A549 (cell line): ENCODE measurements around the gene MINDY3. TPM values are rescaled to one million over a fixed set of nuclear protein-coding genes. Genes with fewer than 3 reads are reported as not detected.

ENCODE experiments used
- ATAC-seq, 2 experiments: fragments of 200-7000 bp in 1 of 2; fragments of >200 bp in 1 of 2; cut with Nextera tagmentation in 1 of 2; cut with Tn5 transposase in 1 of 2; 3 replicates each; pipeline versions ENCODE4 v1.8.0 to v1.9.1; 2018 to 2020; ENCODE audit warnings: mild to moderate bottlenecking in 1 of 2, moderate library complexity in 1 of 2
- CTCF ChIA-PET: fragments of 300-600 bp; sonication (Branson Sonifier 250); formaldehyde crosslinking; extraction: SDS; loops from one replicate; lab custom pipeline; 2021; ENCODE audit warnings: antibody characterized with exemption, inconsistent platforms; lab: Yijun Ruan, JAX
- POLR2A ChIA-PET: fragments of 350-600 bp; formaldehyde crosslinking; extraction: SDS; loops from one replicate; lab custom pipeline; 2021; ENCODE audit warnings: antibody characterized with exemption, inconsistent platforms; lab: Yijun Ruan, JAX
- DNase-seq, 2 experiments: peaks; one replicate each; pipeline versions ENCODE4 v3.0.0 to v3.0.0-alpha.2; 2011 to 2016; ENCODE audit warnings: low read depth in 1 of 2, low spot score in 1 of 2
- FAIRE-seq: peaks from 2 replicates; lab custom pipeline; 2011; peaks lifted over from hg19 to GRCh38; lab: Jason Lieb, UNC
- H3K27ac ChIP-seq, 2 experiments: fragments of >200 bp; sonication (Bioruptor Twin); formaldehyde crosslinking; 3 replicates each; pipeline ENCODE4 v1.5.1; 2016 to 2017
- H3K4me1 ChIP-seq: fragments of >200 bp; sonication (Bioruptor Twin); formaldehyde crosslinking; 3 replicates; pipeline ENCODE4 v1.6.1; 2016
- H3K4me2 ChIP-seq: fragments of >200 bp; sonication (Bioruptor Twin); formaldehyde crosslinking; 3 replicates; pipeline ENCODE4 v1.6.1; 2016
- H3K4me3 ChIP-seq: fragments of >200 bp; sonication (Bioruptor Twin); formaldehyde crosslinking; 3 replicates; pipeline ENCODE4 v1.5.1; 2016
- H3K9me3 ChIP-seq: fragments of >200 bp; sonication (Bioruptor Twin); formaldehyde crosslinking; 3 replicates; pipeline ENCODE4 v1.6.1; 2016
- BCL3 ChIP-seq: fragments of >200 bp; sonication (Bioruptor Twin); formaldehyde crosslinking; IDR thresholded peaks from 3 replicates; pipeline ENCODE4 v1.6.1; 2016
- CBX8 ChIP-seq: fragments of 200-600 bp; sonication (generic); IDR thresholded peaks from 2 replicates; pipeline ENCODE4 v1.6.1; 2016
- CEBPB ChIP-seq, 2 experiments: fragments of >200 bp in 1 of 2; sonication (Bioruptor Twin) in 1 of 2; formaldehyde crosslinking in 1 of 2; IDR thresholded peaks; 2 replicates each; pipeline ENCODE4 v1.6.1; 2012 to 2016
- CHD4 ChIP-seq: fragments of 200-600 bp; sonication (generic); IDR thresholded peaks from 2 replicates; pipeline ENCODE4 v1.6.1; 2016; ENCODE audit warnings: antibody characterized with exemption, mild to moderate bottlenecking, borderline replicate concordance
- EP300 ChIP-seq, 2 experiments: fragments of >200 bp; sonication (Bioruptor Twin); formaldehyde crosslinking; IDR thresholded peaks; 2 replicates in 1 of 2; 3 replicates in 1 of 2; pipeline ENCODE4 v1.6.1; 2016 to 2017
- ESRRA ChIP-seq: fragments of 150-350 bp; IDR thresholded peaks from 2 replicates; pipeline ENCODE4 v1.6.1; 2014; ENCODE audit warnings: mild to moderate bottlenecking, low read length, borderline replicate concordance
- FOSL2 ChIP-seq, 2 experiments: fragments of 450-650 bp in 1 of 2; fragments of >200 bp in 1 of 2; sonication (Bioruptor Twin) in 1 of 2; formaldehyde crosslinking; IDR thresholded peaks; 2 replicates each; pipeline versions ENCODE4 v1.5.0 to v1.6.1; 2016 to 2020; ENCODE audit warnings: mild to moderate bottlenecking in 1 of 2, moderate library complexity in 1 of 2
- FOXS1 ChIP-seq: fragments of 250-450 bp; sonication (Bioruptor Pico); IDR thresholded peaks from 2 replicates; pipeline ENCODE4 v1.5.0; 2020; ENCODE audit warnings: mild to moderate bottlenecking, moderate library complexity
- GATA3 ChIP-seq: IDR thresholded peaks from 2 replicates; pipeline ENCODE4 v1.6.1; 2012; ENCODE audit warnings: borderline replicate concordance
- HDAC2 ChIP-seq: fragments of 200-600 bp; sonication (generic); IDR thresholded peaks from 2 replicates; pipeline ENCODE4 v1.6.1; 2016
- HES2 ChIP-seq: fragments of >200 bp; sonication (Bioruptor Twin); formaldehyde crosslinking; IDR thresholded peaks from 2 replicates; pipeline ENCODE4 v1.6.1; 2016
- HMGXB4 ChIP-seq: fragments of 250-450 bp; sonication (Bioruptor Pico); IDR thresholded peaks from 2 replicates; pipeline ENCODE4 v1.5.0; 2021; ENCODE audit warnings: mild to moderate bottlenecking, moderate library complexity, borderline replicate concordance
- HOXA7 ChIP-seq: fragments of 250-450 bp; sonication (Bioruptor Pico); IDR thresholded peaks from 2 replicates; pipeline ENCODE4 v1.5.0; 2020; ENCODE audit warnings: mild to moderate bottlenecking, moderate library complexity
- HOXB13 ChIP-seq: fragments of 250-450 bp; sonication (Bioruptor Pico); IDR thresholded peaks from 2 replicates; pipeline ENCODE4 v1.5.0; 2020; ENCODE audit warnings: low read depth, mild to moderate bottlenecking, moderate library complexity
- JUNB ChIP-seq: fragments of >200 bp; sonication (Bioruptor Twin); formaldehyde crosslinking; IDR thresholded peaks from 2 replicates; pipeline ENCODE4 v1.6.1; 2016
- MAFK ChIP-seq: fragments of 450-650 bp; IDR thresholded peaks from 2 replicates; pipeline ENCODE4 v1.6.1; 2014; ENCODE audit not compliant: partially characterized antibody
- MAX ChIP-seq: IDR thresholded peaks from 2 replicates; pipeline ENCODE4 v1.6.1; 2012
- MAZ ChIP-seq: fragments of 150-350 bp; IDR thresholded peaks from 2 replicates; pipeline ENCODE4 v1.6.1; 2014; ENCODE audit warnings: antibody characterized with exemption, low read depth, low read length, borderline replicate concordance
- MYC ChIP-seq: IDR thresholded peaks from 2 replicates; pipeline ENCODE4 v1.6.1; 2012; ENCODE audit warnings: mild to moderate bottlenecking, inconsistent platforms, low read length, improper control_type of control experiment, borderline replicate concordance
- NR3C1 ChIP-seq: fragments of >200 bp; sonication (Bioruptor Twin); formaldehyde crosslinking; IDR thresholded peaks from 3 replicates; pipeline ENCODE4 v1.6.1; 2017
- POLR2A ChIP-seq: IDR thresholded peaks from 2 replicates; pipeline ENCODE4 v1.6.1; 2012; ENCODE audit warnings: mild to moderate bottlenecking, low read length
- RAD21 ChIP-seq, 2 experiments: fragments of >200 bp in 1 of 2; sonication (Bioruptor Twin) in 1 of 2; formaldehyde crosslinking in 1 of 2; IDR thresholded peaks in 1 of 2; conservative IDR thresholded peaks in 1 of 2; 2 replicates in 1 of 2; 3 replicates in 1 of 2; pipeline ENCODE4 v1.6.1; 2012 to 2018; ENCODE audit warnings: inconsistent platforms in 1 of 2
- RCOR1 ChIP-seq: fragments of 150-350 bp; IDR thresholded peaks from 2 replicates; pipeline ENCODE4 v1.6.1; 2014; ENCODE audit warnings: antibody characterized with exemption, low read length, low read depth
- SMC3 ChIP-seq: fragments of >200 bp; sonication (Bioruptor Twin); formaldehyde crosslinking; IDR thresholded peaks from 3 replicates; pipeline ENCODE4 v1.6.1; 2018; ENCODE audit warnings: inconsistent platforms
- SREBF2 ChIP-seq: fragments of 450-650 bp; IDR thresholded peaks from 2 replicates; pipeline ENCODE4 v1.6.1; 2014; ENCODE audit warnings: mild to moderate bottlenecking, moderate library complexity
- TFCP2L1 ChIP-seq: fragments of 250-450 bp; sonication (Bioruptor Pico); IDR thresholded peaks from 2 replicates; pipeline ENCODE4 v1.5.0; 2021; ENCODE audit warnings: mild to moderate bottlenecking
- TP53 ChIP-seq: fragments of 250-450 bp; sonication (Bioruptor Pico); IDR thresholded peaks from 2 replicates; pipeline ENCODE4 v1.5.0; 2021; ENCODE audit warnings: mild to moderate bottlenecking, moderate library complexity
- ZSCAN20 ChIP-seq: fragments of 250-450 bp; sonication (Bioruptor Pico); IDR thresholded peaks from 2 replicates; pipeline ENCODE4 v1.8.0; 2022; ENCODE audit warnings: mild to moderate bottlenecking, moderate library complexity
- WGBS: methylation state at CpG from one replicate; pipeline ENCODE4 v1.1.6; 2017; ENCODE audit errors: missing lambda C conversion rate; 5-methylcytosine and 5-hydroxymethylcytosine counted together
- polyA plus RNA-seq, 4 experiments: library from polyadenylated mRNA; depleted of rRNA in 3 of 4; stranded (reverse); fragments of >200 nt; fragmentation: RNase III in 1 of 4; extraction: RNeasy Plus Mini Kit Qiagen cat#74134 plus additional on column Dnase treatment in 1 of 4; gene quantifications; 2 replicates in 3 of 4; 3 replicates in 1 of 4; pipeline ENCODE4 v1.2.3, GENCODE V29; 2011 to 2017

MINDY3 gene
- polyA plus RNA-seq, 2 of the 4 experiments (the other 2 are of a cell fraction), result 14.4 to 25.3 TPM

GRCh38 chr10:15742102-15742501 lies 118.2 kb downstream of the MINDY3 start:
- FAIRE-seq, result no peak
- no peak overlapping the region for H3K4me2 ChIP-seq
- no peak for ATAC-seq
- ChIA-PET POLR2A (no interaction called here), CTCF (interaction anchor here (1.6 kb wide), 1 partner anchor 309 kb away, joined by 6 read pairs; no protein-coding TSS in a partner anchor)
- no peak overlapping the region for H3K4me3 ChIP-seq
- no peak overlapping the region for H3K27ac ChIP-seq
- TF ChIP-seq SREBF2 (no peak), JUNB (no peak), MAX (no peak), BCL3 (no peak), FOXS1 (no peak), TP53 (no peak), HOXB13 (CRISPR knock-in tag) (no peak), CBX8 (no peak), TFCP2L1 (CRISPR knock-in tag) (no peak), MAFK (no peak), ZSCAN20 (CRISPR knock-in tag) (no peak), POLR2A (no peak), HMGXB4 (CRISPR knock-in tag) (no peak), EP300 (IDR thresholded peaks at IDR 0.05) (no peak), FOSL2 (IDR thresholded peaks at IDR 0.05) (no peak), FOSL2 (CRISPR knock-in tag; IDR thresholded peaks at IDR 0.05) (no peak), HES2 (no peak), GATA3 (no peak), SMC3 (no peak), CHD4 (no peak), NR3C1 (no peak)
- 3% methylated on average over 5 of the region's 5 CpGs for WGBS
- H3K9me3 ChIP-seq, result no peaks in the 10 kb centered on the region
- DNase-seq, result no peak
- H3K4me1 ChIP-seq, result no peaks in the 10 kb centered on the region

- TF ChIP-seq RAD21 (conservative IDR thresholded peaks at IDR 0.05 in 1 of 2, IDR thresholded peaks at IDR 0.05 in 1 of 2), result no peak
- TF ChIP-seq MYC, result no peak
- TF ChIP-seq CEBPB (IDR thresholded peaks at IDR 0.05), result no peak
- TF ChIP-seq MAZ, result no peak
- TF ChIP-seq HDAC2, result no peak
- no peak for TF ChIP-seq RCOR1
- TF ChIP-seq ESRRA, result no peak
- TF ChIP-seq NR3C1, result no peak
- no peak for TF ChIP-seq HOXA7 (CRISPR knock-in tag)
- no peak for TF ChIP-seq FOSL2 (IDR thresholded peaks at IDR 0.05)
- TF ChIP-seq FOSL2 (CRISPR knock-in tag; IDR thresholded peaks at IDR 0.05), result no peak
- Histone ChIP-seq H3K4me2 (no peak overlapping the region), H3K4me1 (no peaks in the 10 kb centered on the region), H3K4me3 (no peak overlapping the region), H3K27ac (no peak overlapping the region), H3K9me3 (no peaks in the 10 kb centered on the region)
- ChIA-PET POLR2A (no interaction called here), CTCF (interaction anchor here (0.7 kb wide), 1 partner anchor 308 kb away, joined by 3 read pairs; no protein-coding TSS in a partner anchor)
- DNase-seq, result no peak
- no peak for FAIRE-seq
- 21% methylated on average over 5 of the region's 5 CpGs for WGBS
- no peak for ATAC-seq
Observed at GRCh38 chr10:15741581-15741980, 118.7 kb downstream of the MINDY3 start.
